GM12892 (cell line): Measurements from ENCODE around the gene IL1RAPL1.

Experiments
- POLR2A ChIP-seq: IDR thresholded peaks from 2 replicates; pipeline ENCODE4 v1.6.1; 2011; ENCODE audit warnings: low read depth, low read length, control low read depth
- POLR2AphosphoS5 ChIP-seq: IDR thresholded peaks from 2 replicates; pipeline ENCODE4 v1.6.1; 2011; ENCODE audit warnings: low read depth, low read length, control low read depth
- TAF1 ChIP-seq: IDR thresholded peaks from 2 replicates; pipeline ENCODE4 v1.6.1; 2011; ENCODE audit warnings: low read depth, mild to moderate bottlenecking, control low read depth, low read length, borderline replicate concordance

DNA sequence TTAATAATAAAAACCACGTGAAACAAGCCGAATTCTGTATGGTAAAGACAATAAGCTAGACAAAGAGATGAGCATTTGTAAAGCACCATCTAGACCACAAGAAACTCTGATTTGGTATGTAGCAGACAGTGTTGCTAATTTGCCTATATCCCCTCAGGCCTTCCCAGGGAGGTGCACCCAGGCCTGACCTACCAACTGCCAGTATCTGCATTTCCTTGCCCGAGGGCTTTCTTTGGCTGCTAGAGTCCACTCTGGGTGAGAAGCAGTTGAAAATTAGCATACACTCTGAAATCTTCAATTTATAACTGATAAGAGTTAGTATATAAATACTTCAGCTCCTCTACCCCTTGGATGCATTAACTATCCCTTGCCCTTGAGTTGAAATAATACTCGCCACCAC lies 37.4 kb upstream of the IL1RAPL1 start:
- TF ChIP-seq POLR2AphosphoS5 (no peak), POLR2A (no peak), TAF1 (no peak)
